NCI-H2029 treated with DMSO at 0.1 percent for 48 hours (cell line): ENCODE results near the gene NPHP1.
A peak's percentile ranks its signal among the peaks of the same experiment; 100 is the strongest.
"Not testable (repeated sequence)": the region's sequence is repeated elsewhere in the genome, so short reads cannot be mapped to it uniquely, and the experiment has no call there.

ENCODE experiments used
- DNase-seq: peaks from one replicate; lab custom pipeline; 2025; lab: John Stamatoyannopoulos, UW

The NPHP1 gene

DNA sequence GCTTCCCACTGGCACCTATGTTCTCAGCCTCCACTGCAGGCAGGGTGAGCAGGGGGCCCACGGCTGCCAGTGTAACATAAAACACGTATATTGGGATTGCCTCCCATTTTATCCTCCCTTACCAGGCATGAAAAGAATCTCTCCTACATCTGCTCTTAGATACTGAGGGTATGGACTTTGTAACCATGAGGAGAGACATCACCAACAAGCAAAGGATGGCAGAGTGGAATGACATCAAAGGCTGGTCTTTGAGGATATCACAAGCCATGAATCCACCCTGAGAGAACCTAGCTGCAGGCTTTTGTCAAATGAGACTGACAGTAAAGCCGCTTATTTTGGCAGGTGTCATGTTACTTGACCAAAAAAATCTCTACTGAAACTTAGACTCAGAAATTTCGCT, 7.4 kb downstream of the NPHP1 start:
- no peak for DNase-seq

GRCh38 chr2:110190169-110190568, 14.6 kb downstream of the NPHP1 start:
- not testable (repeated sequence) for DNase-seq

DNA sequence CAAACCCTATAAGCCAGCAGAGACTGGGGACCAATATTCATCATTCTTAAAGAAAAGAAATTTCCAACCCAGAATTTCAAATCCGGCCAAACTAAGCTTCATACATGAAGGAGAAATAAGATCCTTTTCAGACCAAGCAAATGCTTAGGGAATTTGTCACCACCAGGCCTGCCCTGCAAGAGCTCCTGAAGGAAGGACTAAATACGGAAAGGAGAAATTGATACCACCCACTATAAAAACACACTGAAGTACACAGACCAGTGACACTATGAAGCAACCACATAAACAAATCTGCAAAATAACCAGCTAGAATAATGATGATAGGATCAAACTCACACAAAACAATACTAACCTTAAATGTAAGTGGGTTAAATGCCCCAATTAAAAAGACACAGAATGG, 22.4 kb downstream of the NPHP1 start:
- DNase-seq, result no peak

DNA sequence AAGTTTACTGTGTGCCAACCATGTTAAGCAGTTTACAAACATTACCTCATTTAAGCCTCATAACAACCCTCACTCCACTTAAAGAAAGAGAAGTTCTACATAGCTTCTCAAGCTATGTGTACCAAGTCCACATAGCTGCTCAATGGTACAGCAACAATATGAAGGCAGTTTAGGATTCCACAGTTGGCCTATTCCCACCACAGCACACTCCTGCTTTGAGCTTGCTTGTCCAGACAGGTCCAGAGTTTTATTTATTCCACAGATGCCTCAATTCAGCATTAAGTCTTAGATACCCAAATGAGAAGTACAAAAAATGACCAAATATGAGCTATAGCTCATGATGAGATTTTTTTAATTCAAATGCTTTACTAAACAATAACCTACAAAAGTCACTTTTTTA, 24.8 kb downstream of the NPHP1 start:
- no peak for DNase-seq

DNA sequence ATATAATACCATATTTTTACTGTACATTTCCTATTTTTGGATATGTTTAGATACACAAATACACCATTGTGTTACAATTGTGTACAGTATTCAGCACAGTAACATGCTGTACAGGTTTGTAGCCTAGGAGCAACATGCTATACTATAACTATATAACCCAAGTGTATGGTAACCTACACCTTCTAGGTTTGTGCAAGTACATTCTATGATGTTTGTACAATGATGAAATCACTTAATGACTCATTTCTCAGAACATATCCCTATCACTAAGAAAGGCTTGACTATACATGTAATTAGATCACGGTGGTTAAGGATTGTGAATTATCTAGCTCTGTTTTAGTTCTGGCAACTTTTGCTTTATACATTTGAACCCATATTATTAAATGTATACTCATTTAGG, 31.3 kb downstream of the NPHP1 start:
- no peak for DNase-seq

DNA sequence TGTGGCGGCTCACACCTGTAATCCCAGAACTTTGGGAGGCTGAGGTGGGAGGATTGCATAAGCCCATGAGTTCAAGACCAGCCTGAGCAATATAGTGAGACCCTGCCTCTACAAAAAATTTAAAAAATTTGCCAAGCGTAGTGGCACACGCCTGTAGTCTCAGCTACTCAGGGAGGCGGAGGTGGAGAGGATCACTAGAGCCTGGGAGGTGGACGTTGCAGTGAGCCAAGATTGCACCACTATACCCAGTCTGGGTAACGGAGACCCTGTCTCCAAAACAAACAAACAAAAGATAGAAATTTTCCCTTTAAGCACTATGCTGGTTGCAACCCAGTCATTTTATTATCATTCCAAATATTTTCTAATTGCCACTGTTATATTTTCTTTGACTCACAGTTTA, 32.3 kb downstream of the NPHP1 start:
- no peak for DNase-seq

GRCh38 chr2:110170102-110170501, 34.7 kb downstream of the NPHP1 start:
- DNase-seq, result no peak

- no peak for DNase-seq
Observed at GRCh38 chr2:110167326-110168000, 37.4 kb downstream of the NPHP1 start.

DNA sequence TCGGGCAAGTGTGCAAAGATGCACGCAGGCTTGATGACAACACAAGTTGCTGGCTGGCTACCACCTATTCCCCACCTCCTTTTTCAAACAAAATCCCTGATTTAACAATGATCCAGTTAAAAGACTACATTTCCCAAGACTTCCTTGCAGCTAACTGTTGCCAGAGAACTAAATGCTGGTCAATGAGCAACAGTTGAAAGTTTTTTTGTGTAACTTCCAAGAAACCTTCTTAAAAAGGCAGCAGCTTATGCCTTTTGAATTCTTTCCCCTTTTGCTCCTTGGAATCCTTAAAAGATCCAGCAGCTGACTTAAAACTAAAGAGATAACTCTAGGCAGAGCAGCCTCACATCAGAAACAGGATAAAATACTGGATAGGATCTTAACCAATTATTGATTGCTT, 38.5 kb downstream of the NPHP1 start:
- no peak for DNase-seq

DNA sequence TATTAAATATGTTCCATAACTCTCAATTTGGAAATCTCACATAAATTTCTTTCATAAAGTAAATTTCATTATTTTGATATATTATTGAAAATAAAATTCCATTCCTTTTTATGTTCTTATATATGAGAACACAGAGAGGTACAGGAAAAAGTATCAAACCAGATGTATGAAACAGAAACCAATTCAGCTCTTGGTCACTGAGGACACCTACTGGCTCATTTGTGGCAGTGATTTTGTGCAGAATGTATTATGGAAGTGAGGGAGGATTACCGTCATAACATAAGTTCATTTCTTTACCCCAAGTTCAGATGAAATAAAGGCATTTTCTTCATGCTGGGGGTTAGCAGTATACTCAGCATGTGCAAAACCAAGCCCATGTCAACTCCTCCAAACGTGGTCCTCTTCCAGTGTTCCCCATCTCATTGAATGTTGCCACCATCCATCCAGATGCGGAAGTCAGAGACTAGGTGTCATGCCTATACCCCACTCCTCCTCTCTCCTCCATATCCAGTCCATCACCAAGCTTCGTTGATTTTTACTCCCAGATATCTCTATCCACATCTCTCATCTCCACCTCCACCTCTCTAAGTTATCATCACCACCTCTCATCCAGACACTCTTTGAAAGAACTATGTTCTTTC, 47.5 kb downstream of the NPHP1 start:
- peak; percentile 57 for DNase-seq

DNA sequence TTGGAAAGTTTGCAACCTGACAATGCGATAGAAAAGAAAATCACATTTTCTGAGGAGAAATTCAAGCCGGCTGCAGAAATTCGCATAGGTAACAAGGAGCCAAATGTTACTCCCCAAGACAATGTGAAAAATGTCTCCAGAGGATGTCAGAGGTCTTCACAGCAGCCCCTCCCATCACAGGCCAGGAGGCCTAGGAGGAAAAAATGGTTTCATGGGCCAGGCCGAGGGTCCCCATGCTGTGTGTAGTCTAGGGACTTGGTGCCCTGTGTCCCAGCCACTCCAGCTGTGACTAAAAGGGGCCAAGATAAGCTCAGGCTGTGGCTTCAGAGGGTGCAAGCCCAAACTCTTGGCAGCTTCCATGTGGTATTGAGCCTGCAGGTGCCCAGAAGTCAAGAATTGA, 50.0 kb downstream of the NPHP1 start:
- not testable (repeated sequence) for DNase-seq

- not testable (repeated sequence) for DNase-seq
Observed at GRCh38 chr2:110154188-110154587, 50.6 kb downstream of the NPHP1 start.

- no peak for DNase-seq
Observed at GRCh38 chr2:110153416-110153815, 51.4 kb downstream of the NPHP1 start.

GRCh38 chr2:110152943-110153342, 51.9 kb downstream of the NPHP1 start:
- no peak for DNase-seq

- DNase-seq, result no peak
Observed at GRCh38 chr2:110149330-110150220, 55.2 kb downstream of the NPHP1 start.

GRCh38 chr2:110146945-110147332, 57.9 kb downstream of the NPHP1 start:
- no peak for DNase-seq

DNA sequence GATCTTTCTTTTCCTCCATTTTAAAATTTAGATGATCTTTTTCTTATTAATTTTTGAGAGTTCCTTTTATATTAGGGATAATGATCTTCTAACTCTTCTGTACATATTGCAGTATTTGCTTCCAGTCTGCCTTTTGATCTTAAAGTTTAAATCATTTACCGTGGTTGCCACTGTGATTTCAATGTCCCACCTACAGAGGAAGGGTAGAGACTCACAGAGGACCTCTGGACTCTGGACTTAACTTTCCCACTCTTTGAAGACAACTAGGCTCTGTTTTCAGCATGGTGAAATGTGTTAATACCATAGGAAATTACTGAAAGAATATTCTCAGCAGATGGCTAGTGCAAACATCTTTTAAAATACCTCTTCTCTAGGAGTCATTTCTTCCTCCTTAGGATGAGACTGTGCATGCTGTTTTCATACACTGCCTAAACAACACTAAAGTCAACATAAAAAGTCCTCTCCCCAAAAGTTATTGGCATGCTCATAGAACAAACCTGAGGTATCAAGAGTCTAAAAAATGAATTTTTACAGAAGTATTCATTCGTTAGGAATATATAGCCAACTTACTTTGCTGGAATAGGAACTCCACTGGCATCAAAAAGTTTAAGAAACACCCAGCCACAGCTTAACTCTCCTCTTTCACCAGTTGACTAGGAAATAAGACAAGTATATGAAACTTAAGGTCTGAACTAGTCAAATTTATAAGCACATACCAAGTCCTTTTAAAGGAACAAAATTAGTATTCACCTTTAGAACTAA, 58.4 kb downstream of the NPHP1 start:
- DNase-seq, result no peak

GRCh38 chr2:110143982-110144381, 60.8 kb downstream of the NPHP1 start:
- no peak for DNase-seq

GRCh38 chr2:110140401-110140800, 64.4 kb downstream of the NPHP1 start:
- no peak for DNase-seq

GRCh38 chr2:110134025-110134424, 70.8 kb downstream of the NPHP1 start:
- DNase-seq, result no peak

- no peak for DNase-seq
Observed at GRCh38 chr2:110131166-110131565, 73.6 kb downstream of the NPHP1 start.

DNA sequence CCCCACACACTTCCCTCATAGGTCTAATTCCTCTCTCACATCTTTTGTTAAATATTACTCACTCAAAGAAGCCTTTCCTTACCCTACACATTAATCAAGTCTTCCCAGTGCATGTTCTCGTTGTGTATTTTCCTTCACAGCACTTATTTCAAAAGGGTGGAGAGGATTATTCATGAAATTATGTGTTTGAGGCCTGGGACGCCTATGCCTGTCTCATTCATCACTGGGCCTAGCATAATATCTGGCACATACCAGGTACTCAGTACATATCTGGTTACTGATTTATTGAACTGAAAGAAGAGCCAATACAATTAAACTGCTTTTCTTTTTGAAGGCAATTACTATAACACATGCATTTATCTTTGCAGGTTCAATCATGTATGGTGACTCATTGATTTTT, 74.1 kb downstream of the NPHP1 start:
- DNase-seq, result no peak
